Erythroblast (primary cell): ENCODE data around the gene TAAR5.
"Not testable (repeated sequence)": the region's sequence is repeated elsewhere in the genome, so short reads cannot be mapped to it uniquely, and the experiment has no call there.

ENCODE experiments used
- DNase-seq, 2 experiments: peaks; one replicate each; lab custom pipeline; 2025; lab: John Stamatoyannopoulos, UW
- GATA1 ChIP-seq: IDR thresholded peaks from 2 replicates; pipeline ENCODE4 v1.6.1; 2011; ENCODE audit warnings: low read depth, mild to moderate bottlenecking, control low read depth, low read length, moderate library complexity
- POLR2A ChIP-seq: IDR thresholded peaks from 2 replicates; pipeline ENCODE4 v1.6.1; 2011; ENCODE audit warnings: mild to moderate bottlenecking, low read length

The TAAR5 gene

DNA sequence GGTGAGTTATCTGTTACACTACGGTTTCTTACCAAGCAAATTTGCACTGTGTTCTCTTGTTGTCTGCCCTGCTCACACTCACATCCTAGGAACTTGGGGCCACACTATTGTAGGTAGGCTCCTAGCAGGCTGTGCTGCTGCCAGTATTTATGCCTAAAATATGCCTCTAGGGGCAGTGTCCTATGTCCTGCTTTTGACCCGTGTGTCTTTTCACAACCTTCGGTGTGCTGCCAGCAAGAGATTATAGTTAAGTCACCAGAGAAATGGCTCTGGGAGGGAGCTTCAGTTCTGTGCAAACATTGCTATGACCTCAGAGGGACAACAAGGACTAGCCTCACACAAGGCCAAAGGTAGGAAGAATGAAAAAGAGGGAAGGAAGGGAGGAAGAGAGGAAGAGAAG, 8.9 kb upstream of the TAAR5 start:
- peak; percentile 1 to 3 for DNase-seq

DNA sequence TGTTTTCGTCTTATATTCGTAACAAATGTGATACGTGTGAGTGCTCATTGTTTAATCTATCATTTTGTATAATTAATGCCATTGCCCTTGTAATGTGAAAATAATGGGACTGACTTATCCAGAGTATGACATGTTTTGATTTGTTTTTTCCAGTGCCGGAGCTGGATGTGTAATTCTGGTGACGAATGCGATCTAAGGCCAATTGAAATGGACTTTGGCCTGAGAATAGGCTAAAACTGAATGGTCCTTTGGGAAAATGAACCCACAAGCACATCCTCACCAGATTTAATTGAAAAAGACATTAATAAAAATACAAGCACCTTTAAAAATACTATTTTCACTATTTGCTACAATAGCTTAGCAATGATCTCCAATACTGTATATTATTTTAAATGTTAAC, 6.7 kb upstream of the TAAR5 start:
- no peak for DNase-seq
- TF ChIP-seq GATA1 = no peak
- TF ChIP-seq POLR2A = no peak

More for the DNA sequence above, 8.9 kb upstream of the TAAR5 start:
- TF ChIP-seq POLR2A = no peak
- no peak for TF ChIP-seq GATA1

DNA sequence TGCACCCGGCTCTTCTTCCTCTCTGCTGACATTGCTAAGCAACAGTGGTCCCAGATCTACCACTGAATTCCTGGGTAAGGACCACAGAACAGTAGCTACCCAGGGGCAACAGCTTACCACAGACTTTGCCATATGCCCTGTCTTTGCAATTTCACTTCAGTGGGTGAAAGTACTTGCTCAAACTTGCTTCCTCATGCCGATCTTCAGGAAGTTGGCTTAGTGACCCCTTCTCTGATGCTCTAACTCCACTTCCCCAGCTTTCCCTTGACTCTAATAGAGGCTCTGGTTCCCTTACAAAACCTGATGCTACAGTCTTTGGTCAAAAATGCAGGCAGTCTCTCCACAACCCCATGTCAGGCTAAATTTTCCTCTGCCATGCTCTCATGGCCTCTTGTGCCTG, 3.3 kb upstream of the TAAR5 start:
- DNase-seq = no peak

GRCh38 chr6:132590362-132590761, 821 bp upstream of the TAAR5 start:
- no peak for DNase-seq
- TF ChIP-seq GATA1 (no peak), POLR2A (no peak)

More for the DNA sequence above, 3.3 kb upstream of the TAAR5 start:
- TF ChIP-seq GATA1 = no peak
- TF ChIP-seq POLR2A = no peak

DNA sequence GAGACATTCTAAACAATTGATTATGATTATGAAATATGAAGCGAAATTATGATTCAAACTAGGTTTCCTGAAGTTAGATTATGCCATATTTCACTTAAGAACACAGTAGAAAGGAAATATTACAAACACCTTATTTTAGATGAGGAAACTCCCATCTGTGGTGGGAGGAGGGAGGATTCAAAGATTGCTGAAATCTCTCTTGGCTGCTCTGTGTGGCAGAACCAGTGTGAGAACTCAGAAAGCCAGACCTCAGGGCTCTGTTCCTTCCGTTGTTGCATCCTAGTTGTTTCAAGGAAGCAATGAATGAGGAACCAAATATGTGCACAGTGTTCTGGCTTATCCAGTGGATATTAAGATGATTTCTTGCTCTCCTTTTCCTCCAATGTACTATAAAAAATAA, 2.1 kb downstream of the TAAR5 start:
- DNase-seq = no peak
- TF ChIP-seq GATA1 = no peak
- no peak for TF ChIP-seq POLR2A

DNA sequence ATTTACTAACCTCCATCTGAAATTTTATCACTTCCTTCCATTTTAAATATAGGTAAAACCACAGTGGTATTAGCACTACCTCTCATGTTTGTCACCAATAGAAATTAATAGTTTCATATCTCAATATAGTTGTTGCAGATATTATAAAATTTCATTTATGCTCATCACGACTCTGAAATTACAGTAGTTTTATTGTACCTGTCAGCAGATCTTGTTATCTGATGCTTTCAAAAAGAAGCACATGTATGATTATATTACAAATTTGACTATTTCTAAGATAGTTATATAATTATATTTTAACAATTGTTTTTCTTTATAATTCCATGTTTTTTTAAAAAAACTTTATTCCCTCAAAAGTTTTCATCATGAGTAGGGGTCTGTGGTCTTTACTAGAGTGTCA, 4.8 kb downstream of the TAAR5 start:
- no peak for TF ChIP-seq POLR2A
- no peak for TF ChIP-seq GATA1
- no peak for DNase-seq

- no peak for DNase-seq
- no peak for TF ChIP-seq GATA1
- TF ChIP-seq POLR2A = no peak
Observed at GRCh38 chr6:132571774-132572173, 17.8 kb downstream of the TAAR5 start.

GRCh38 chr6:132570221-132570777, 19.2 kb downstream of the TAAR5 start, which contains the start of gene TAAR6:
TAAR6 (plus strand) TSS chr6:132570322; CDS start chr6:132570322, 0 bp downstream.
- no peak for DNase-seq
- no peak for TF ChIP-seq GATA1
- no peak for TF ChIP-seq POLR2A

- TF ChIP-seq GATA1 (no peak), POLR2A (no peak)
- DNase-seq = no peak
Observed at GRCh38 chr6:132569170-132569569, 20.4 kb downstream of the TAAR5 start.

GRCh38 chr6:132568611-132569010, 20.9 kb downstream of the TAAR5 start:
- no peak for TF ChIP-seq POLR2A
- no peak for TF ChIP-seq GATA1

DNA sequence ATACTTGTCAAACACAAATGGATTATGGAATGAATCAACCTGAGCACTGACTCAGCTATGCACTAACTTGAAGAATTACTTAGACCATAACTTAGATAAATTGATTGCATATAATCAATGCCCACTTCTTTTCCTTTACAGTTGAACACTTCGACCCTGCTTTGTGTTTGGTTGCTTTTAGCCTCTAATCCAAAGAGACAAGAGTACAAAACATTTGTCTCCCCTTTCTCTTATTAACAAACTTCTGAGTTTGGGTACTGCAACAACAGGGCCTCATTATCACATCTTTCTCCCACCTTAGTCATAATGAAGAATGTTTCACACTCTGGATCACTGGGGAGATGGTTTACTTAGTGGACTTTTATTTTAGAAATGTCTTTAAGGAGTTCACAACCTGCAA, 22.0 kb downstream of the TAAR5 start:
- DNase-seq = no peak

More at GRCh38 chr6:132568611-132569010, 20.9 kb downstream of the TAAR5 start:
- no peak for DNase-seq

GRCh38 chr6:132566404-132566803, 23.1 kb downstream of the TAAR5 start:
- DNase-seq = no peak
- no peak for TF ChIP-seq GATA1
- no peak for TF ChIP-seq POLR2A

More for the DNA sequence above, 22.0 kb downstream of the TAAR5 start:
- TF ChIP-seq GATA1 (no peak), POLR2A (no peak)

DNA sequence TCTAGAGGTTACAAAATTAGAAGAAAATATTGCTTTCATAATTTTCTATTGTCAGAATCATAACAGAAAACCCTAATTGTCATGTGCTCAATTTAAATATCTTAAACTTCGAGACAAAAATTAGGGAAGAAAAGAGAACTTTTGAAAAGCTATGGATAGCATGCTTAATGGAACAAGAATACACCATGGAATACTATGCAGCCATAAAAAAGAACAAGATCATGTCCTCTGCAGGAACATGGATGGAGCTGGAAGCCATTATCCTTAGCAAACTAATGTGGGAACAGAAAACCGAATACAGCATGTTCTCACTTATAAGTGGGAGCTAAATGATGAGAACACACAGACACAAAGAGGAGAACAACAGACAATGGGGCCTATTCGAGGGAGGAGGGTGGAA, 29.5 kb downstream of the TAAR5 start:
- not testable (repeated sequence) for DNase-seq

- DNase-seq = no peak
- TF ChIP-seq GATA1 = no peak
- no peak for TF ChIP-seq POLR2A
Observed at GRCh38 chr6:132552372-132552771, 37.2 kb downstream of the TAAR5 start, which contains the start of gene TAAR8. TAAR8 (plus strand) TSS chr6:132552672; CDS start chr6:132552693, 21 bp downstream.

- DNase-seq = no peak
- TF ChIP-seq GATA1 (no peak), POLR2A (no peak)
Observed at GRCh38 chr6:132551214-132551613, 38.3 kb downstream of the TAAR5 start.
